Keratinocyte (primary cell): ENCODE measurements around the gene MAML2.

Source experiments
- CTCF ChIP-seq, 3 experiments: IDR thresholded peaks in 1 of 3; conservative IDR thresholded peaks in 1 of 3; optimal IDR thresholded peaks in 1 of 3; 2 replicates in 2 of 3; 3 replicates in 1 of 3; pipeline versions ENCODE3 to v1.5.1; 2011; ENCODE audit warnings: low read length in 3 of 3, mild to moderate bottlenecking in 3 of 3, moderate library complexity in 2 of 3, control low read depth in 1 of 3, inconsistent platforms in 1 of 3; ENCODE audit not compliant: insufficient read depth in 2 of 3; ENCODE audit errors: extremely low read depth in 1 of 3
- EZH2 ChIP-seq: IDR thresholded peaks from one replicate; pipeline ENCODE4 v1.6.1; 2012; ENCODE audit warnings: inconsistent platforms, mild to moderate bottlenecking, low read length, moderate library complexity

GRCh38 chr11:96027021-96027420 is 316.0 kb downstream of the MAML2 start:
- no peak for TF ChIP-seq CTCF (optimal IDR thresholded peaks at IDR 0.05 in 1 of 3, IDR thresholded peaks at IDR 0.05 in 1 of 3, conservative IDR thresholded peaks at IDR 0.05 in 1 of 3; ENCODE audit: extremely low read depth in 1 of 3, insufficient read depth in 2 of 3, low read length in 3 of 3)
- no peak for TF ChIP-seq EZH2
